NCI-H2227 treated with DMSO at 0.1 percent for 48 hours (cell line): ENCODE data around the gene RAPGEF6.
"Not testable (repeated sequence)": the region's sequence is repeated elsewhere in the genome, so short reads cannot be mapped to it uniquely, and the experiment has no call there.

Experiments
- DNase-seq: peaks from one replicate; lab custom pipeline; 2025; lab: John Stamatoyannopoulos, UW

Gene RAPGEF6

GRCh38 chr5:131640043-131640856 is 5.2 kb upstream of the RAPGEF6 start:
- DNase-seq: no peak

GRCh38 chr5:131639148-131639547 is 4.1 kb upstream of the RAPGEF6 start:
- no peak for DNase-seq

GRCh38 chr5:131637694-131638093 is 2.7 kb upstream of the RAPGEF6 start:
- DNase-seq: no peak

- peak; percentile 64 for DNase-seq
These were observed 899 bp upstream of the RAPGEF6 start for GRCh38 chr5:131635684-131636572.

- DNase-seq: no peak
These were observed 398 bp downstream of the RAPGEF6 start for GRCh38 chr5:131634666-131634995.

- DNase-seq: no peak
These were observed 791 bp downstream of the RAPGEF6 start for GRCh38 chr5:131634238-131634637.

- no peak for DNase-seq
These were observed 1.2 kb downstream of the RAPGEF6 start for GRCh38 chr5:131633830-131634229.

- no peak for DNase-seq
These were observed 4.1 kb downstream of the RAPGEF6 start for GRCh38 chr5:131630963-131631350.

- DNase-seq: no peak
These were observed 4.6 kb downstream of the RAPGEF6 start for GRCh38 chr5:131630208-131630962.

- no peak for DNase-seq
These were observed 6.0 kb downstream of the RAPGEF6 start for GRCh38 chr5:131628990-131629389.

GRCh38 chr5:131627207-131627865 is 7.7 kb downstream of the RAPGEF6 start:
- DNase-seq: no peak

- no peak for DNase-seq
These were observed 12.4 kb downstream of the RAPGEF6 start for GRCh38 chr5:131622633-131623032.

GRCh38 chr5:131621164-131621563 is 13.9 kb downstream of the RAPGEF6 start:
- not testable (repeated sequence) for DNase-seq

- no peak for DNase-seq
These were observed 15.9 kb downstream of the RAPGEF6 start for GRCh38 chr5:131619102-131619501.

- no peak for DNase-seq
These were observed 17.7 kb downstream of the RAPGEF6 start for GRCh38 chr5:131617140-131617822.

GRCh38 chr5:131615957-131616356 is 19.1 kb downstream of the RAPGEF6 start:
- DNase-seq: no peak

GRCh38 chr5:131613423-131613822 is 21.6 kb downstream of the RAPGEF6 start:
- DNase-seq: no peak

GRCh38 chr5:131611064-131611381 is 24.0 kb downstream of the RAPGEF6 start:
- DNase-seq: no peak

GRCh38 chr5:131610198-131611063 is 24.6 kb downstream of the RAPGEF6 start:
- DNase-seq: no peak

- DNase-seq: no peak
These were observed 25.3 kb downstream of the RAPGEF6 start for GRCh38 chr5:131609774-131610173.
